Osteoblast (primary cell): Measurements from ENCODE around the gene EXD2. TPM values are rescaled to one million over a fixed set of nuclear protein-coding genes. Genes with fewer than 3 reads are reported as not detected.

Experiments
- DNase-seq: peaks from one replicate; pipeline ENCODE4 v3.0.0; 2011; ENCODE audit warnings: low spot score, mixed read lengths; ENCODE audit not compliant: insufficient read length; ENCODE audit errors: missing footprints
- H2AFZ ChIP-seq: 2 replicates; pipeline ENCODE4 v1.6.0; 2011; ENCODE audit warnings: mild to moderate bottlenecking, low read length
- H3K27ac ChIP-seq: 2 replicates; pipeline ENCODE4 v1.5.1; 2011; ENCODE audit warnings: mild to moderate bottlenecking, low read depth, low read length, moderate library complexity
- H3K27me3 ChIP-seq: 2 replicates; pipeline ENCODE4 v1.6.0; 2012; ENCODE audit warnings: mild to moderate bottlenecking, control low read depth, inconsistent platforms, low read length, moderate library complexity; ENCODE audit not compliant: insufficient read depth
- H3K36me3 ChIP-seq: 2 replicates; pipeline ENCODE4 v1.5.1; 2011; ENCODE audit warnings: mild to moderate bottlenecking, low read length, control low read depth, moderate library complexity; ENCODE audit not compliant: insufficient read depth
- H3K4me1 ChIP-seq: 2 replicates; pipeline ENCODE4 v1.5.1; 2011; ENCODE audit warnings: mild to moderate bottlenecking, low read length, control low read depth, moderate library complexity; ENCODE audit not compliant: insufficient read depth
- H3K4me2 ChIP-seq: 2 replicates; pipeline ENCODE4 v1.6.0; 2011; ENCODE audit warnings: mild to moderate bottlenecking, low read length; ENCODE audit not compliant: insufficient read depth
- H3K4me3 ChIP-seq: fragments of 200-600 bp; sonication (generic); 3 replicates; pipeline ENCODE4 v1.5.1; 2012; ENCODE audit warnings: mild to moderate bottlenecking, low read length, inconsistent platforms; ENCODE audit not compliant: insufficient read depth
- H3K79me2 ChIP-seq: 2 replicates; pipeline ENCODE4 v1.6.0; 2012; ENCODE audit warnings: mild to moderate bottlenecking, low read length, control low read depth, inconsistent platforms; ENCODE audit not compliant: insufficient read depth
- H3K9me3 ChIP-seq: 2 replicates; pipeline ENCODE4 v1.5.1; 2011; ENCODE audit warnings: low read depth, low read length, control low read depth
- H4K20me1 ChIP-seq: 2 replicates; pipeline ENCODE4 v1.6.0; 2012; ENCODE audit warnings: mild to moderate bottlenecking, low read length, control low read depth; ENCODE audit not compliant: insufficient read depth
- total RNA-seq: library from RNA; depleted of rRNA; stranded (reverse); fragments of >200 nt; gene quantifications from 2 replicates; pipeline ENCODE4 v1.2.3, GENCODE V29; 2012
- TF ChIP-seq, protein P1 (sequence below): IDR thresholded peaks from 2 replicates; pipeline ENCODE4 v1.5.1; 2011; ENCODE audit warnings: mild to moderate bottlenecking, low read depth, low read length, moderate library complexity; ENCODE audit errors: extremely low read depth

EXD2 gene
- total RNA-seq, 1 donor, result 19.9 TPM

- H3K36me3 ChIP-seq, result peaks cover 4% of the 10 kb centered on the region
- no peaks in the 10 kb centered on the region for H3K9me3 ChIP-seq
- no peaks in the 10 kb centered on the region for H3K27me3 ChIP-seq
- no peak overlapping the region for H3K27ac ChIP-seq
- no peak overlapping the region for H2AFZ ChIP-seq
- no peaks in the 10 kb centered on the region for H3K79me2 ChIP-seq
- DNase-seq, result no peak
- no peaks in the 10 kb centered on the region for H4K20me1 ChIP-seq
- no peak overlapping the region for H3K4me3 ChIP-seq
- H3K4me2 ChIP-seq, result no peak overlapping the region
- TF ChIP-seq, protein P1, sequence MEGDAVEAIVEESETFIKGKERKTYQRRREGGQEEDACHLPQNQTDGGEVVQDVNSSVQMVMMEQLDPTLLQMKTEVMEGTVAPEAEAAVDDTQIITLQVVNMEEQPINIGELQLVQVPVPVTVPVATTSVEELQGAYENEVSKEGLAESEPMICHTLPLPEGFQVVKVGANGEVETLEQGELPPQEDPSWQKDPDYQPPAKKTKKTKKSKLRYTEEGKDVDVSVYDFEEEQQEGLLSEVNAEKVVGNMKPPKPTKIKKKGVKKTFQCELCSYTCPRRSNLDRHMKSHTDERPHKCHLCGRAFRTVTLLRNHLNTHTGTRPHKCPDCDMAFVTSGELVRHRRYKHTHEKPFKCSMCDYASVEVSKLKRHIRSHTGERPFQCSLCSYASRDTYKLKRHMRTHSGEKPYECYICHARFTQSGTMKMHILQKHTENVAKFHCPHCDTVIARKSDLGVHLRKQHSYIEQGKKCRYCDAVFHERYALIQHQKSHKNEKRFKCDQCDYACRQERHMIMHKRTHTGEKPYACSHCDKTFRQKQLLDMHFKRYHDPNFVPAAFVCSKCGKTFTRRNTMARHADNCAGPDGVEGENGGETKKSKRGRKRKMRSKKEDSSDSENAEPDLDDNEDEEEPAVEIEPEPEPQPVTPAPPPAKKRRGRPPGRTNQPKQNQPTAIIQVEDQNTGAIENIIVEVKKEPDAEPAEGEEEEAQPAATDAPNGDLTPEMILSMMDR, result no peak
- no peaks in the 10 kb centered on the region for H3K4me1 ChIP-seq
Observed at GRCh38 chr14:69224946-69225345, 33.6 kb downstream of the EXD2 start.

DNA sequence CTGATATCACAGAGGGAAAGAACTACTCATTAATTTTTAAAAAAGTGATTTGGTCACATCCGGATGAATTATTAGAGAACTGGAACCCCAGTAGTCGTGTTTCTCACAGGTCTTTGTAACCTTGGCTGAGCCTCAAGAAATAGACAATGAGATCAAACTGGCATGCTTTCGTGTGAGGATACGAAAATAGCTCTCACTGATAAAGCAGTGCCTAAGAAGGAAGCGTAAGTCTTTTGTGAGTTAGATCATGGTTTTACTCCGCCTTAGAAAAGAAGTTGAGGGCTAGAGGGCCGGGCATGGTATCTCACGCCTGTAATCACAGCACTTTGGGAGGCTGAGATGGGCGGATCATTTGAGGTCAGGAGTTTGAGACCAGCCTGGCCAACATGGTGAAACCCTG is 34.9 kb downstream of the EXD2 start:
- Histone ChIP-seq H3K27me3 (no peaks in the 10 kb centered on the region), H4K20me1 (no peaks in the 10 kb centered on the region), H3K79me2 (no peaks in the 10 kb centered on the region), H3K4me1 (no peaks in the 10 kb centered on the region), H3K4me2 (no peak overlapping the region), H3K27ac (no peak overlapping the region), H3K36me3 (peaks cover 8% of the 10 kb centered on the region), H2AFZ (no peak overlapping the region), H3K9me3 (no peaks in the 10 kb centered on the region), H3K4me3 (no peak overlapping the region)
- no peak for DNase-seq
- TF ChIP-seq, protein P1, result no peak

DNA sequence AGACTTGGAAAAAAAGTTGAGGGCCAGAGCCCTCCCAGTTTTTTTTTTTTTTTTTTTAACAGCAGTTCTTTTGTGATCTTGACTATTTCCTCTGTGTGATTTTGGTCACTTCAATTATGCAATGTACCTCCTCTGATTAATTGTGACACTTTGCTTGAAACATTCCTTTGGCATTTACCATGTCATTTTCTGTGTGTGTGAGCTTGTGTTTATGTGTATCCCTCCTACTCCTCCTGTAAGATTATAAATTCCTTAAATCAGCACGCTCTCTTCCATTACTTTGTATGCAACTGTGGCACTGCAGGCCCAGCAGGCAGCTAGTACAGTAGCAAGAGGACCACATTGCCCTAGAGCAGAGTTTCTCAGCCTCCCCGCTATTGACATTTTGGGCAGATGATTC is 35.4 kb downstream of the EXD2 start:
- no peaks in the 10 kb centered on the region for H3K79me2 ChIP-seq
- H3K4me1 ChIP-seq, result no peaks in the 10 kb centered on the region
- H4K20me1 ChIP-seq, result no peaks in the 10 kb centered on the region
- H3K4me3 ChIP-seq, result no peak overlapping the region
- H3K9me3 ChIP-seq, result no peaks in the 10 kb centered on the region
- peaks cover 8% of the 10 kb centered on the region for H3K36me3 ChIP-seq
- no peaks in the 10 kb centered on the region for H3K27me3 ChIP-seq
- no peak overlapping the region for H2AFZ ChIP-seq
- TF ChIP-seq, protein P1, result no peak
- H3K27ac ChIP-seq, result no peak overlapping the region
- no peak overlapping the region for H3K4me2 ChIP-seq
- no peak for DNase-seq

DNA sequence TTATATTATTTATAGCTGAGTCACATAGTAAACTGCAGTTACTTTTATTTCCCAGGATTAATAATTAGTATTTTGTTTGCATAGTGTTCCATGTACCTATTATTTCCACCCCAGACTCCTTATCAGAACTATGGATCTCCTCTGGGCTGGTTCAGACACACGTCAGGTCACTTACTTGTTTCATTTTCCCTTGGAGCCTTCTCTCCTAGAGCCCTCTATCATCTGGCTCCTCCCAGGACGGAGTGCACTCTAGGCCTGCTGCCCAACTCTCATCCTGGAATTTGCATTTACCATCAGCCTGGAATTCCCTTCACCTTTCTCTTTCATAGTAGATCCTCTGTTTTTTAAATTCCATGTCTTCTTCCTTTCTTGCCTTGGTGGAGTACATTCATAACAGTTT is 40.2 kb downstream of the EXD2 start:
- Histone ChIP-seq H3K27ac (no peak overlapping the region), H3K9me3 (no peaks in the 10 kb centered on the region), H3K4me3 (no peak overlapping the region), H3K36me3 (peaks cover 8% of the 10 kb centered on the region), H2AFZ (no peak overlapping the region), H4K20me1 (no peaks in the 10 kb centered on the region), H3K27me3 (no peaks in the 10 kb centered on the region), H3K79me2 (no peaks in the 10 kb centered on the region), H3K4me1 (no peaks in the 10 kb centered on the region), H3K4me2 (no peak overlapping the region)
- DNase-seq, result no peak
- TF ChIP-seq, protein P1, result no peak
